ACHN (cell line): Measurements from ENCODE around the gene HPCAL1.

ENCODE experiments used
- DNase-seq: peaks from one replicate; pipeline ENCODE4 v3.0.0-alpha.2; 2015
- in situ Hi-C: cut with HindIII; loops from 2 replicates; pipeline ENCODE4 v1.10.0; 2017; ENCODE audit warnings: low sequenced_read_pairs, low pct_ligation_motif_present, low pct_unique_long_range_greater_than_20kb

Gene HPCAL1

GRCh38 chr2:10355471-10356438 is 53.1 kb downstream of the HPCAL1 start:
- peak; percentile 16 for DNase-seq
- in situ Hi-C loops: no loop called here

GRCh38 chr2:10356439-10356811 is 53.7 kb downstream of the HPCAL1 start:
- in situ Hi-C loops: no loop called here
- DNase-seq: no peak

GRCh38 chr2:10357193-10358169 is 54.8 kb downstream of the HPCAL1 start:
- no peak for DNase-seq
- in situ Hi-C loops: no loop called here

GRCh38 chr2:10359246-10359645 is 56.5 kb downstream of the HPCAL1 start:
- no peak for DNase-seq
- in situ Hi-C loops: no loop called here

GRCh38 chr2:10359731-10360329 is 57.1 kb downstream of the HPCAL1 start:
- DNase-seq: no peak
- in situ Hi-C loops: no loop called here

- in situ Hi-C loops: no loop called here
Observed at GRCh38 chr2:10360460-10360849, 57.8 kb downstream of the HPCAL1 start.

GRCh38 chr2:10360850-10361588 is 58.3 kb downstream of the HPCAL1 start:
- no peak for DNase-seq

More at GRCh38 chr2:10360460-10360849, 57.8 kb downstream of the HPCAL1 start:
- no peak for DNase-seq

GRCh38 chr2:10362096-10362897 is 59.6 kb downstream of the HPCAL1 start:
- no peak for DNase-seq
- in situ Hi-C loops: no loop called here

More at GRCh38 chr2:10360850-10361588, 58.3 kb downstream of the HPCAL1 start:
- in situ Hi-C loops: no loop called here

- in situ Hi-C loops: no loop called here
- no peak for DNase-seq
Observed at GRCh38 chr2:10362898-10363454, 60.3 kb downstream of the HPCAL1 start.

GRCh38 chr2:10363861-10364610 is 61.3 kb downstream of the HPCAL1 start:
- in situ Hi-C loops: no loop called here
- DNase-seq: no peak

- DNase-seq: no peak
- in situ Hi-C loops: no loop called here
Observed at GRCh38 chr2:10365412-10365811, 62.7 kb downstream of the HPCAL1 start.

GRCh38 chr2:10366601-10367270 is 64.0 kb downstream of the HPCAL1 start:
- in situ Hi-C loops: no loop called here
- DNase-seq: no peak

- no peak for DNase-seq
Observed at GRCh38 chr2:10367472-10368439, 65.1 kb downstream of the HPCAL1 start.

GRCh38 chr2:10368491-10369231 is 66.0 kb downstream of the HPCAL1 start:
- no peak for DNase-seq
- in situ Hi-C loops: no loop called here

More at GRCh38 chr2:10367472-10368439, 65.1 kb downstream of the HPCAL1 start:
- in situ Hi-C loops: no loop called here
